Endothelial cell of umbilical vein (primary cell): Measurements from ENCODE around the gene NR5A1. TPM values are rescaled to one million over a fixed set of nuclear protein-coding genes. Genes with fewer than 3 reads are reported as not detected.

ENCODE experiments used
- BruUV-seq: library from RNA; stranded (reverse); fragments of 400-500 nt; replicated peaks from 2 replicates; lab custom pipeline; 2021; lab: Mats Ljungman, UMichigan
- CTCF ChIA-PET: fragments of 300-600, 350-600 bp; sonication (Branson Sonifier 250); formaldehyde crosslinking; loops from one replicate; lab custom pipeline; 2021; ENCODE audit warnings: antibody characterized with exemption, inconsistent platforms; lab: Charles Lee
- POLR2A ChIA-PET: fragments of 300-600, 350-600 bp; sonication (Branson Sonifier 250); formaldehyde crosslinking; loops from one replicate; lab custom pipeline; 2021; ENCODE audit warnings: antibody characterized with exemption, inconsistent platforms; lab: Charles Lee
- DNase-seq: peaks from one replicate; pipeline ENCODE4 v3.0.0-alpha.2; 2011; ENCODE audit warnings: low read depth, low spot score
- FAIRE-seq: peaks from 2 replicates; lab custom pipeline; 2011; peaks lifted over from hg19 to GRCh38; lab: Jason Lieb, UNC
- H2AFZ ChIP-seq: 2 replicates; pipeline ENCODE4 v1.6.0; 2012; ENCODE audit warnings: low read depth, low read length, control low read depth, inconsistent platforms
- H3K27ac ChIP-seq: 2 replicates; pipeline ENCODE4 v1.5.1; 2011; ENCODE audit warnings: low read depth, mild to moderate bottlenecking, control low read depth, low read length, moderate library complexity; ENCODE audit not compliant: insufficient read depth
- H3K27me3 ChIP-seq, 2 experiments: 2 replicates each; pipeline versions ENCODE4 v1.6.0 to v1.6.1; 2011; ENCODE audit warnings: low read length in 2 of 2, mixed read lengths in 1 of 2; ENCODE audit not compliant: control insufficient read depth in 2 of 2, insufficient read depth in 2 of 2
- H3K36me3 ChIP-seq, 2 experiments: 2 replicates in 1 of 2; 3 replicates in 1 of 2; pipeline ENCODE4 v1.5.1; 2011; ENCODE audit warnings: low read length in 2 of 2, mild to moderate bottlenecking in 1 of 2, moderate library complexity in 1 of 2; ENCODE audit not compliant: control insufficient read depth in 2 of 2, insufficient read depth in 2 of 2; ENCODE audit errors: extremely low read depth in 1 of 2
- H3K4me1 ChIP-seq: 3 replicates; pipeline ENCODE4 v1.5.1; 2011; ENCODE audit warnings: mild to moderate bottlenecking, low read length; ENCODE audit not compliant: control insufficient read depth, insufficient read depth; ENCODE audit errors: extremely low read depth
- H3K4me2 ChIP-seq: 2 replicates; pipeline ENCODE4 v1.6.1; 2011; ENCODE audit warnings: low read length, control low read depth, mixed read lengths; ENCODE audit not compliant: insufficient read depth
- H3K4me3 ChIP-seq, 3 experiments: fragments of 200-600 bp in 1 of 3; sonication (generic), shearing (Covaris generic) in 1 of 3; replicated peaks in 1 of 3; 2 replicates each; pipeline ENCODE4 v1.5.1; 2011 to 2016; ENCODE audit warnings: control low read depth in 3 of 3, low read length in 3 of 3, mild to moderate bottlenecking in 2 of 3, inconsistent platforms in 1 of 3, low read depth in 1 of 3, moderate library complexity in 1 of 3; ENCODE audit not compliant: insufficient read depth in 1 of 3
- H3K79me2 ChIP-seq: 2 replicates; pipeline ENCODE4 v1.6.0; 2012; ENCODE audit warnings: low read length, inconsistent platforms; ENCODE audit not compliant: control insufficient read depth, insufficient read depth
- H3K9ac ChIP-seq: replicated peaks from 2 replicates; pipeline ENCODE3; 2011; ENCODE audit warnings: low read length, control low read depth; ENCODE audit not compliant: insufficient read depth; ENCODE audit errors: extremely low read depth
- H3K9me1 ChIP-seq: replicated peaks from 3 replicates; pipeline ENCODE4 v1.6.0; 2011; ENCODE audit warnings: mild to moderate bottlenecking, low read length; ENCODE audit not compliant: control insufficient read depth, insufficient read depth; ENCODE audit errors: extremely low read depth
- H3K9me3 ChIP-seq: replicated peaks from 2 replicates; pipeline ENCODE4 v1.5.1; 2012; ENCODE audit warnings: low read length, inconsistent platforms; ENCODE audit not compliant: control insufficient read depth, insufficient read depth
- H4K20me1 ChIP-seq: replicated peaks from 2 replicates; pipeline ENCODE3; 2011; ENCODE audit warnings: mild to moderate bottlenecking, low read length; ENCODE audit not compliant: control insufficient read depth, insufficient read depth; ENCODE audit errors: extremely low read depth
- CTCF ChIP-seq, 2 donors: IDR thresholded peaks; 1 replicate in 1 of 2; 2 replicates in 1 of 2; pipeline ENCODE4 v1.5.1; 2011; ENCODE audit warnings: low read length in 2 of 2, mild to moderate bottlenecking in 2 of 2, moderate library complexity in 2 of 2, control low read depth in 1 of 2, inconsistent platforms in 1 of 2, low read depth in 1 of 2; ENCODE audit not compliant: insufficient read depth in 1 of 2; ENCODE audit errors: extremely low read depth in 1 of 2
- EZH2 ChIP-seq: IDR thresholded peaks from 2 replicates; pipeline ENCODE4 v1.6.1; 2012; ENCODE audit warnings: borderline replicate concordance, low read depth, mild to moderate bottlenecking, moderate library complexity, low read length, inconsistent platforms; ENCODE audit not compliant: severe bottlenecking
- FOS ChIP-seq: IDR thresholded peaks from 2 replicates; pipeline ENCODE4 v1.6.1; 2011; ENCODE audit warnings: mild to moderate bottlenecking, low read length, moderate library complexity, borderline replicate concordance; ENCODE audit not compliant: insufficient read depth
- GATA2 ChIP-seq: IDR thresholded peaks from 2 replicates; pipeline ENCODE4 v1.7.0; 2011; ENCODE audit warnings: low read depth, mild to moderate bottlenecking, moderate library complexity, mixed read lengths, low read length; ENCODE audit not compliant: insufficient read length, insufficient read depth
- JUN ChIP-seq: IDR thresholded peaks from 2 replicates; pipeline ENCODE4 v1.6.1; 2011; ENCODE audit warnings: borderline replicate concordance, low read depth; ENCODE audit not compliant: insufficient read length, insufficient read depth
- MAX ChIP-seq: IDR thresholded peaks from 2 replicates; pipeline ENCODE4 v1.6.1; 2011; ENCODE audit not compliant: insufficient read depth, insufficient read length
- MYC ChIP-seq: IDR thresholded peaks from one replicate; pipeline ENCODE4 v1.6.1; 2011; ENCODE audit warnings: mild to moderate bottlenecking, low read depth, low read length
- POLR2A ChIP-seq: IDR thresholded peaks from 2 replicates; pipeline ENCODE4 v1.6.1; 2012; ENCODE audit warnings: low read depth, mild to moderate bottlenecking, control low read depth, low read length
- POLR2AphosphoS5 ChIP-seq: IDR thresholded peaks from 2 replicates; pipeline ENCODE4 v1.6.1; 2012; ENCODE audit warnings: low read depth, mild to moderate bottlenecking, control low read depth, low read length, moderate library complexity; ENCODE audit not compliant: insufficient read depth
- dilution Hi-C: fragments of 300-500 bp; cut with MboI; formaldehyde crosslinking; loops from one replicate; pipeline ENCODE4 v1.15.0; 2019; ENCODE audit warnings: low sequenced_read_pairs; ENCODE audit not compliant: extremely low pct_ligation_motif_present
- intact Hi-C: fragments of 100-400 bp; cut with micrococcal nuclease; formaldehyde crosslinking; loops from one replicate; pipeline ENCODE4 v1.10.0; 2022
- polyA plus RNA-seq, 4 experiments: library from polyadenylated mRNA; depleted of rRNA in 3 of 4; stranded (reverse) in 3 of 4; unstranded in 1 of 4; fragments of >200 nt; gene quantifications; 2 replicates each; pipeline versions ENCODE4 v1.2.1 to v1.2.3, GENCODE V29; 2011 to 2012; ENCODE audit warnings: missing spikeins in 1 of 4
- total RNA-seq: library from RNA; stranded (reverse); gene quantifications from 2 replicates; pipeline ENCODE4 v1.2.3, GENCODE V29; 2021

The NR5A1 gene
- total and polyA plus RNA-seq, 2 donors (not counting 3 experiments of a cell fraction or from before 2014, with no cell fraction given): not detected

GRCh38 chr9:124449381-124450151 lies 57.6 kb downstream of the NR5A1 start:
- Histone ChIP-seq H3K27ac (no peak overlapping the region), H3K4me2 (no peak overlapping the region), H3K9ac (no peak overlapping the region), H4K20me1 (no peaks in the 10 kb centered on the region), H2AFZ (no peak overlapping the region), H3K4me1 (peaks cover 3% of the 10 kb centered on the region), H3K36me3 (no peaks in the 10 kb centered on the region), H3K79me2 (no peaks in the 10 kb centered on the region), H3K9me3 (no peaks in the 10 kb centered on the region), H3K4me3 (no peak overlapping the region), H3K27me3 (peaks cover 19 to 29% of the 10 kb centered on the region in 2 experiments), H3K9me1 (no peaks in the 10 kb centered on the region)
- ChIA-PET CTCF (interaction anchor here (1.2 kb wide), 1 partner anchor 29 kb away, joined by 3 read pairs; no protein-coding TSS in a partner anchor), POLR2A (no interaction called here)
- intact Hi-C loops: no loop called here
- no peak for TF ChIP-seq POLR2AphosphoS5
- TF ChIP-seq EZH2: peak; percentile 5
- FAIRE-seq (no peak), DNase-seq (no peak)
- dilution Hi-C loops: no loop called here
- no TSS peak for BruUV-seq

GRCh38 chr9:124448019-124448418 lies 59.2 kb downstream of the NR5A1 start:
- Histone ChIP-seq H3K27ac (no peak overlapping the region), H3K4me3 (no peak overlapping the region), H3K9ac (no peak overlapping the region), H3K9me1 (no peaks in the 10 kb centered on the region), H3K4me2 (no peak overlapping the region), H4K20me1 (no peaks in the 10 kb centered on the region), H3K9me3 (no peaks in the 10 kb centered on the region), H2AFZ (no peak overlapping the region), H3K36me3 (no peaks in the 10 kb centered on the region), H3K79me2 (no peaks in the 10 kb centered on the region), H3K27me3 (peaks cover 19 to 27% of the 10 kb centered on the region in 2 experiments), H3K4me1 (peaks cover 3% of the 10 kb centered on the region)
- no peak for FAIRE-seq
- POLR2A ChIA-PET: no interaction called here
- DNase-seq: no peak
- intact Hi-C loops: no loop called here
- CTCF ChIA-PET: interaction anchor here (0.6 to 1.0 kb wide), 5 partner anchors 14 to 1663 kb away, joined by 3 to 4 read pairs (median 3); no protein-coding TSS in a partner anchor
- TF ChIP-seq FOS (no peak), GATA2 (no peak), POLR2A (no peak), MAX (no peak), MYC (no peak), EZH2 (no peak), CTCF (IDR thresholded peaks at IDR 0.05; ENCODE audit: extremely low read depth in 1 of 2, insufficient read depth in 1 of 2, low read depth in 1 of 2, low read length in 2 of 2) (no peak), POLR2AphosphoS5 (no peak), JUN (no peak)
- no TSS peak for BruUV-seq
- dilution Hi-C loops: no loop called here
